ENCODE measurements around the gene MEGF10.

MEGF10 gene

GRCh38 chr5:127375544-127376091 is 85.0 kb downstream of the MEGF10 start:
- DNase-seq, result no peak

DNA sequence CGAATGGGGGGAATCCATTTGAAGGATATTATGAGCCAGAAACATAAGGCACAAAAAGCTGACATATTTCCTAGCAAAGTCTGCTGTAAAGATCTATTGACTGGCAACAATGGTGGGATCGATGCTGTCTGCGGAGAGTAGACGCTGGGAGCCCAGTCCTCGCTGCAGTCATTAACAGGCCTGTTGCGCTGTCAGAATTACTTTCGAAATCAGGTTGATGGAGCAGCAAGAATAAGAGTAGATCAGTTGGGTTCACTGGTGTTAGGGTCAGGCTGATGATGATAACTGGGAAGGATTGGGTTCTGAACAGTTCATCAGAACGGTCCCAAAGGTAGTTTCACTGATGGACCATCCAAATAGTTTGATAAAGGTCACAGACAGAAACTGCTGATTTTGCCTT is 87.1 kb downstream of the MEGF10 start:
- no peak for DNase-seq

DNA sequence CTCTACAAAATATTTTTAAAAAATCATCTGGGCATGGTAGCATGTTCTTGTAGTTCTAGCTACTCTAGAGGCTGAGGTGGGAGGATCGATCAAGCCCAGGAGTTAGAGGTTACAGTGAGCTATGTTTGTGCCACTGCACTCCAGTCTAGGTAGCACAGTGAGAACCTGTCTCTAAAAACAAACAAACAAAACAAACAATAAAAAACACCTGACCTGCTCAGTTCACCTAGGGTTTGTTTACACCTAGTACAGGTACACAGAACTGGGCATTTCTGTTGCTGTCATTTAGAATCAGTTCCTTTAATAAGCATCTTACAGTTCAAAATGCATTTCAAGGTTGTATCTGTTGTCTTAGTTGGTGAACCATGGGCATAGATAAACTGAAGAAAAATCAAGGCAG is 95.3 kb downstream of the MEGF10 start:
- DNase-seq, result no peak

DNA sequence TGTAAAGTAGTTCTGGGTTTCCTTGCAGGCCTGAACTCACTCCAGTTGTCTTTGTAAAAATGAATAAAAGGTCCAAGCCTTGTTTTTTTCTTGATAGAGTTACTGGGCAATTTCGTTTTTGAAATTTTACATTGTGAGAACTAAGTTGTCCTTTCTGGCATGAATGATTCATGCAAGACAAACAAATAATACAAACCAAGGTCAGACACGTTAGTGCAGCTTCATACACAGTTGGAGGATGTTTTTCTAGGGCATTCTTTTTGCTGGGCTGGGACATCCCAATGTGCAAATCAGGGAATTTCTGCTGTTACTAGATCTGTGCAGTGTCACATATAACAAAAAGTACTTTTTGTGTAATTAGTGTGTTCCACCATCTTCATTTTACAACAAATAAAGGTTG is 96.0 kb downstream of the MEGF10 start:
- DNase-seq, result no peak

- no peak for DNase-seq
These were observed 99.0 kb downstream of the MEGF10 start for GRCh38 chr5:127389601-127390000.

GRCh38 chr5:127392762-127393161 is 102.2 kb downstream of the MEGF10 start:
- DNase-seq, result no peak

GRCh38 chr5:127396490-127397155 is 106.0 kb downstream of the MEGF10 start:
- DNase-seq, result no peak

DNA sequence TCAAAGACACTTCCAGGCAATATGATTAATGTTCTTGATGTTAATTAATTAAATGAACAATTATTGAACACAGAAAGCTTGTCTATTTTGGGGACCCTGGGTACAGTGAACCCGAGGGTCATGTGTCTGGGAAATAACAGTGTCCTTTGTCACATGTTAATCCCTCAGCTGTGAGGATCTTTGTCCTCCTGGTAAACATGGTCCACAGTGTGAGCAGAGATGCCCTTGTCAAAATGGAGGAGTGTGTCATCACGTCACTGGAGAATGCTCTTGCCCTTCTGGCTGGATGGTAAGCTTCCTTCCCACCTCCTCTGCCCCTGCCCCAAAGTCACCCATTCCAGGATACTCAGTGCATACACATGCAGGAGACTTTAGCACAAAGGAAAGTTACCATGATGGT is 107.9 kb downstream of the MEGF10 start:
- no peak for DNase-seq

GRCh38 chr5:127399068-127399467 is 108.5 kb downstream of the MEGF10 start:
- no peak for DNase-seq

DNA sequence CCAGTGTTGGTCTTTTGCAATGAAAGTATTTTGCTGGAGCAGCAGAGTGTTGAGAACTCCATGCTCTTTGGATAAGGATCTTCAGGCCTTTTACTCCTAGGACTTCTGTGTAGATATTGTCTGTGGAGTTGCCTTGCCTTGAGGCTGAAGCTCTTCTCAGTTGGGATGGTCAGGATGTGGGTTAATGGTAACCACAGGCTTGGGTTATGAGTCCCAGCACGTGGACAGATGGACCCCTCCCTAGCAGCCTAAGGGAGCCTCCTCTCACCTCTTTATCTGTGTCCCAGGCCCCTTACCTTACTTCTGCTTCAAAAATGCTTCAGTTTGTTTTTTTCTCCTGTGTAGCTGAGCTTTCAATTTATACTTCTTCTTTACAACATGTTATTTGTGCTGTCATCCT is 109.9 kb downstream of the MEGF10 start:
- DNase-seq, result no peak

GRCh38 chr5:127400946-127401670 is 110.5 kb downstream of the MEGF10 start:
- DNase-seq, result no peak

DNA sequence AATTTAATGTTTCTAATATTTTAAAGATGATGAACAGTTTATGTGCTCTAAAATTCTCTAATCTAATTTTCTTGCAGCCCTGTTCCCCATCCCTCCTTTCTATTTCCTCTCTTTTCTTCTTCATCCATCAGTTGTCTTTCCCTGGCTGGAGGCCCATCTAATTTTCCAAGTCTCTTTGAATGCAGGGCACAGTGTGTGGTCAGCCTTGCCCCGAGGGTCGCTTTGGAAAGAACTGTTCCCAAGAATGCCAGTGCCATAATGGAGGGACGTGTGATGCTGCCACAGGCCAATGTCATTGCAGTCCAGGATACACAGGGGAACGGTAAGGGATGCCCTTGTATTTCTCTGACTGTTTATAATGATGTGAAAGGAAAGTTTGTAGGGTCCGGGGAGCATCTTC is 111.8 kb downstream of the MEGF10 start:
- no peak for DNase-seq

- DNase-seq, result no peak
These were observed 113.6 kb downstream of the MEGF10 start for GRCh38 chr5:127404190-127404589.

DNA sequence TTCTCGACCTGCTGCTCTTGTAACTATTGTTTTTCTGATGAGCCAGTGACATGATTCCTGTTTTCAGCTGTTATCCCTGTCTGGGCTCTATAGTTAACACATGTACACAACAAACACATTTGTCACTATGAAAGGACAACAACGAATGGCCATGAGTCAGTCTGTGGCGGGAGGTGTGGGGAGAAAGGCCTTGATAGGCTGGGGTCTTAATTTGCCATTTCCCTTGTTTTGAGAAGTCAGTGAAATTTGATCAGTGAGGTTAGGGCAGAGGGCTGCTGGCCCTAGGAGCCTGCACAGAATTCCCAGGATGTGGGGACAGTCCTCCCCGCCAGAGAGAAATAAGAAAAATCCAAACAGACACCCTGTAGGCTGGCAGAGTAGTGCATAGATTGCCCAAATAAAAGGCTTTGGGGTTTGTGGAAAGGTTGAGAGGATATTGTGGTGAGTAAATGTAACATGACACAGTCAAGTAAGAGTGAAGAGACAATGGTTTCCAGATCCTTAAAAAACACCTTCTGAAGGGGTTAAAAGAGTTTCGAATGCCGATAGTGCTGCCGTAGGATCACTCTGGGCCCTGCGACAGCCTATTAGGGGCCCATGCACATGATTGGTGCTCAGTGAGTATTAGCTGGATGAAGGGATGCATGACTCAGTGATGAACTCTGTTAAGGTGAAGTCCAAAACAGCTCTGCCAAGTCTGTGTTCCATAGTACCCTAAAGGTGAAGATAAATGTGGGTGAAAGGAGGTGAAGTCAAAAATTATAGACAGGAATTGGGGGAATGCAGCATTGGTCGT is 115.9 kb downstream of the MEGF10 start:
- DNase-seq, result no peak

DNA sequence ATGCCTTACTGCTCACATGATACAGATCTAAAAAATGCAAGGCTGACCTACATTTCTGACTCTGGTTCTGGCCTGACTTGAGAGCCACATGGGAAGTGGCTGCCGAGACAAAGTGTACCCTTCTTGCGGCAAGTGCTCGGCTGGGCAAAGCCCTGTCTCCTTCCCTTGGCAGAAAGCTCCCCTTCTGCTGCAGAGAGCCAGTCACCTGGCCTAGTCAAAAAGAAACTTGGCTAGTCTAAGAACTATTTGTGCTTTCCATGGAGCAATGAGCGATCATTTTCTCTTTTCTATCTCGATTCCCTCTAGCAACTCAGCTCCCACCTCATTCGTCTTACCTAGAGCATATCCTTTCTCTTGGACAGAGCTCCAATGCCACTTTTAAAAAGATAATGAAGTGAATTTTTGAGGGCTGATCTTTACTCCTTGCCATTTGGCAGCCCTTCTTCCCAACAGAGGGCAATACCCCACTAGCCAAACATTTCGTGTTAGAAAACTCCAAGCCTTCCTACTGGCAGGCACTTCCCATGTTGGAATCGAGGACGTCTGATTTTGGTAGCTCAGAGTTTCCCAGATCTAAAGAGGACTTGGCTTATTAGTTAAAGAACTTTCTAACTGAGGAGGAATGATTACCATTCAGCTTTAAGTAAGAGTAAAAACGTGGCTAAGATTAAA is 118.8 kb downstream of the MEGF10 start:
- DNase-seq, result no peak

GRCh38 chr5:127409921-127410675 is 119.5 kb downstream of the MEGF10 start:
- DNase-seq, result no peak

- DNase-seq, result no peak
These were observed 120.4 kb downstream of the MEGF10 start for GRCh38 chr5:127410959-127411358.

GRCh38 chr5:127411381-127411780 is 120.8 kb downstream of the MEGF10 start:
- no peak for DNase-seq

DNA sequence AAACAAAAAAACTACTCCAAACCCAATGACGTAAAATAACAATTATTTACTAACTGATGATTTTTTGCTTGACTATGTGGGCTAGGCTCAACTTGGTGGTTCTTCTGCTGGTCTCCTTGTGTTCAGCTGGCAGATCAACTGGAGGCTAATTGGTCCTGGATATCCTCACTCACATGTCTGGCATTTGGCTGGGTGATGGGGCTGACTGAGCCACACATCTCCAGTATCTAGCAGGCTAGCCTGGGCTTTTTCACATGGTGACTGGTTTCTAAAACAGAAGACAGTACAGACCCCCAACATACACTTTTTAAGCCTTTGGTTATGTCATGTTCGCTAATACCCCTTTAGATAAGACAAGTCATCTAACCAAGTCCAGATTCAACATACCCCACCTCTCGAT is 122.1 kb downstream of the MEGF10 start:
- no peak for DNase-seq

DNA sequence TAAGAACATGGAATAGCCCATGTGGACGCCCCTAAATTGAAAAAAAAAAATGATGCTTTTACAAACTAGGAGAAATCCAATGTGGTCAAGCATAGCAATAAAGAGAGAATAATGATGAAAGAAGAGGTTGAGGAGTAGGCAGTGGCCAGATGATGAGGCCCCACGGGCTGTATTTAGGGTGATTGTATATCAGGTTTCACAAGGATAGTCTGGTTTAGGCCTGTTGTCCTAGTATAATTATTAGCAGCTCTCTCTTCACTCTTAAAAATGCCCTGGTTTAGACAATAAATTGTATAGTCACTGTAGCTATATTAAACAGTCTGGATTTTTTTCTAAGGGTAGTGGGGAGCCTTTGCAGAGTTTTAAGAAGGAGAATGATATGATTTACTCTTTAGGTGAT is 124.4 kb downstream of the MEGF10 start:
- no peak for DNase-seq

DNA sequence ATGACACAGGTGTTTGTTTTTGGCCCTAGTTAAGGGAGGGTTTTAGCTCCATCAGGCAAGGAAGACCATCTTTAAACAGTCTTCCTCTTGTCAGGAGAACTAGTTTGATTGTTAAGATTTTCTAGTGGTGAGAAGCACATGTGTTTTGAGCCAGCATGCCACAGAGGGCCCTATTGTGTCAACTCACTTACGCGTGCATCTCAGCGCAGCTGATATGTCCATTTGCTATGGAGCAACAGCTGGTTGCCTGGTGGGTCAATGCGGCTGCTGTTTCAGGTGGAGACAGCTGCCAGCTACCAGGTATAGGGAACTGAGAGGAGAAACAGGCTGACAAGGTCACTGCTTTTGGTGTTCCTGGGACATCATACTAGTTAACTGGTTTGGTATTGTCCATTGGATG is 126.3 kb downstream of the MEGF10 start:
- no peak for DNase-seq

GRCh38 chr5:127417528-127417927 is 126.9 kb downstream of the MEGF10 start:
- no peak for DNase-seq
